Activated naive CD8-positive, alpha-beta T cell treated with anti-CD3 and anti-CD28 coated beads, Interleukin-2, amount 50 U/mL, for 16 hours (primary cell): ENCODE data around the gene CLCN3.
"Not testable (repeated sequence)": the region's sequence is repeated elsewhere in the genome, so short reads cannot be mapped to it uniquely, and the experiment has no call there.

Source experiments
- DNase-seq: peaks from one replicate; pipeline ENCODE4 v3.0.0-alpha.2; 2020; ENCODE audit warnings: low read depth, low spot score

Gene CLCN3

GRCh38 chr4:169698331-169698730 lies 78.0 kb downstream of the CLCN3 start:
- no peak for DNase-seq

- no peak for DNase-seq
These were observed 87.7 kb downstream of the CLCN3 start for GRCh38 chr4:169707958-169708643.

DNA sequence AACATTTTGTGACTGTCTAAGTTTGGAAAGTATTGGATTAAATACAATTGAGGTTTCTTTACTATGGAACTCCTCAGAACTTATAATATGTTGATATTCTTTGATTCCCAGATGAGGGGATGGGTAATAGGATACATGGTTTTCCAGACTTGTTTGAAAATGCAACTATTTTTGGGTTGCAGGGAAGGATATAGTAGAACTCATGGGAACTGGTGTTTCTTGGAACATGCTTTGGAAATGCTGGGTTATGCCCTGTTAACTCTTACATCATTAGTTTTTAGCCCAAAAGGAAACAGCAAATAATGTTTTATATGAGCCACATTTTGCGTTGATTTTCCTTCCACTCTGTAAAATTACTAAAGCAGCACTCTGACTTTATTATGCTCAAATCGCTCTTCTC lies 95.4 kb downstream of the CLCN3 start:
- no peak for DNase-seq

DNA sequence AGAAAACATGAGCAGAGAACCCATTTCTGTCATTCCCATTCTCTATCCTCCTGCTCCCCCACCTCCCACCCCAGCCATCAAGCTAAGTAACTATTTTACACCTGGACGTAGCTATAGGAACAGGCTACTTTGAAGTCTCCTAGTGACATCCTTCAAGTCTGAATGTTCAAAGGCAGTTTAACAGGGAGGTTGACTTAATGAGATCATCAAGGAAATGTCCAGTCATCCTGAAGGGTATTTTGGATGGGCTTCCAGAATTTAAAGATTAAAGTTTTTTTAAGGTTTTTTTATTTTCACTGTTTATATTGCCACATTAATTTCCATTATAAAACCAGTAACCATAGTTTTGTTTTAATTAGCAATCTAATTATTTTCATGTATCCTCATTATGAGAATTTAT lies 96.3 kb downstream of the CLCN3 start:
- no peak for DNase-seq

DNA sequence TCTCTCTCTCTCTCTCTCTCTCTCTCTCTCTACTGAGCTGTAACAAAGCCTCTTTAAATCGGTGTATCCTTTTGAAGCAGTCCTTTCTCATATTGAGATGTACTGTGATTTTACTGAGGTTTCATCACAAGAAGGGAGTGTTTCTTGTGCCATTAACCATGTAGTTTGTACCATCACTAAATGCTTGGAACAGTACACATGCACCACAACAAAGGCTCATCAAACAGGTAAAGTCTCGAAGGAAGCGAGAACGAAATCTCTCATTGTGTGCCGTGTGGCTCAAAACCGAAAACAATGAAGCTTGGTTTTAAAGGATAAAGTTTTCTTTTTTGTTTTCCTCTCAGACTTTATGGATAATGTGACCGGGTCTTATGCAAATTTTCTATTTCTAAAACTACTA lies 100.2 kb downstream of the CLCN3 start:
- DNase-seq, result no peak

DNA sequence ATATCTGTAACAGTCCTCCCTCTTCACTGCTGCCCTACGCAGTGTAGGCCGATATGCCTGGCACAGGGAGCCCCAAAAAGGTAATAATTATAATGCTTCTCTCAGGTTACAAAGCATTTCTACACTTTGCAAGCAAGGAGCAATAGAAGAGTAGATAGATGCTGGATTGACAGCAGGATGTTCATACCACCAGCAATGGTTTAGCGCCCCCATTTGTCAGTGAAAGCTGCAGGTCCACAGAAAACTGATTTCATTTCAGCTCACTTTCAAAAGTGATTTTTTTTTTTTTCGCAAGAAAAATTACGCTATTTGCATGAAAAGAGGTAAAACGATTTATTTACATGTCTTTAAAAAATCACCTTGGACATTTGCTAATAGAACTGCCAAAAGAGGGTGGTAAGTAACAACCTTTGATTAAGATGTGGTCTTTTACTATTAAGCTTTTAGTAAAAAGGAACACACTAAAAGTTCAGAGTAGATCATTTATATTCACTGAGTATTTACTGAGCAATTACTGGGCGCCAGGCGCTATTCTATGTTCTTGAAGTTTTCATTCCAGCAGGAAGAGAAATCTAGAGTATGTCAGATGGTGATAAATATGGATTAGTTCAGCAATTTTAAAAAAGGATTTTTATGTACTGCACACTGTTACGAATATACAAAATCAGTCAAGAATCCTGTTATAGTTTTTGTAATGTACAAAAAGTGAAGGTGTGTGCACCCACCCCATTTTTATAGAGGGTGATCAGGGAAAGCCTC lies 103.0 kb downstream of the CLCN3 start:
- no peak for DNase-seq

- DNase-seq, result no peak
These were observed 103.9 kb downstream of the CLCN3 start for GRCh38 chr4:169724260-169724659.

DNA sequence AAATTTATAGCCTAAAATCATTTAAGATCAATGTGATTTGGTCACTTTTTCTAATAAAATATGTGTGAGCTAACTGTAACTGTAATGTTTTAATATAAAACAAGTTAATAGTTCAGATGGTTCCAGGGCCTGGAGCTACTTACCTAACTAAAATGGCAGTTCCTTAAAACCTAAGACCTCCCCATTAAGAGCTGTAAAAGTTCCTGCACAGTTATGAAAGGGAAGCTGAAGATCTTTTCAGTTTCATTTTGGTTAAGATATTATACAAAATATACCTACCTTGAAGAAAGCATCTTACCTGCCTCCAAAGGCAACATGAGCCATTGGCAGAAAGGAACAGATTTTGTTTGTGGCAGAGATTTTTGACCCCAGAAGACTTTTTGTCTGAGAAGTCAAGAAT lies 107.2 kb downstream of the CLCN3 start:
- no peak for DNase-seq

- no peak for DNase-seq
These were observed 110.2 kb downstream of the CLCN3 start for GRCh38 chr4:169730564-169730963.

DNA sequence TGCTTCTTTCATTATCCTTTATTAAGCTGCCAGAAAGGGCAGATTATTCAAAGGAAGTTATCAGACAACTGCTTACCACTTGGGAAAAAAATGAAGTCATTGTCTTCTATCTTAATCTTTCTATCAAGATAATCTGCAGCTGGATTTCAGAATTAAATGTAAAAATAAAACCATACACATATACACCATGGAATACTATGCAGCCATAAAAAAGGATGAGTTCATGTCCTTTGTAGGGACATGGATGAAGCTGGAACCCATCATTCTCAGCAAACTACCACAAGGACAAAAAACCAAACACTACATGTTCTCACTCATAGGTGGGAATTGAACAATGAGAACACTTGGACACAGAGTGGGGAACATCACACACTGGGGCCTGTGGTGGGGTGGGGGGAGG lies 118.2 kb downstream of the CLCN3 start:
- not testable (repeated sequence) for DNase-seq

- DNase-seq, result no peak
These were observed 121.2 kb downstream of the CLCN3 start for GRCh38 chr4:169741569-169741968.

DNA sequence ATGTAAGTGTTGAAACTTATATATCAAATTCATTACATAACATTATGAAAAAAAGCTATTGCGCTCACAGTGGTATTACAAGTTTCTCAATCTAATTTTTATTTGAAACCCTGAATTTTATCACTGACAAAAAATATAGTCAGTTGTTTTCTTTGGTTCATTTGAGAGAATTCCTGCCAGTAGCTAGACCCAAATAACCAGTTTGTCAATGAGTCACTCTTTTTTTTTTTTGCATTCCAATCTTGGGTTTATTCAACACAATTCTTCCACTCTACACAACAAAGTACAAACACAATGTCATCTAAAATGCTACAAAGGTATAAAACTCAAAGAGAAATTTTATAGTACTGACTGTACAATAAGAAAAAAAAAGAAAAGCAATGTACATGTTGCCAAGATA lies 124.2 kb downstream of the CLCN3 start:
- DNase-seq, result no peak

DNA sequence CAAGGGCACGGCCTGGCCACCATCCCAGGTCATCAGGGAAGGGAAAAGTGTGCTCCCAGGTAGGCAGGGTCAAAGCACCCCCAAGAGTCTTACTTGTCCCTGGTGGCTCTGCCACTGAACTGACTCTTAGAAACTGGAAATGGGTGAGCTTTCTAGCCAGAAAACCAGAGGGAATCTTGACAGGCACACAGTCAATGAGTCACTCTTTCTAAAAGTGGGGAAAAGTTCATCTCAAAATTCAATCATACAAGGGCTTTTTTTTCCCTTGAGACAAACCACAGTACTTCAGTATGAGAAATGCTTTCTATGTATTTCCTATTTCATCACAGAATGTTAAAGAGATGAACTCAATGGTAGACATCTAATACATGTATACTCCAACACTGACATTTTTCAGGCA lies 124.9 kb downstream of the CLCN3 start:
- DNase-seq, result no peak

DNA sequence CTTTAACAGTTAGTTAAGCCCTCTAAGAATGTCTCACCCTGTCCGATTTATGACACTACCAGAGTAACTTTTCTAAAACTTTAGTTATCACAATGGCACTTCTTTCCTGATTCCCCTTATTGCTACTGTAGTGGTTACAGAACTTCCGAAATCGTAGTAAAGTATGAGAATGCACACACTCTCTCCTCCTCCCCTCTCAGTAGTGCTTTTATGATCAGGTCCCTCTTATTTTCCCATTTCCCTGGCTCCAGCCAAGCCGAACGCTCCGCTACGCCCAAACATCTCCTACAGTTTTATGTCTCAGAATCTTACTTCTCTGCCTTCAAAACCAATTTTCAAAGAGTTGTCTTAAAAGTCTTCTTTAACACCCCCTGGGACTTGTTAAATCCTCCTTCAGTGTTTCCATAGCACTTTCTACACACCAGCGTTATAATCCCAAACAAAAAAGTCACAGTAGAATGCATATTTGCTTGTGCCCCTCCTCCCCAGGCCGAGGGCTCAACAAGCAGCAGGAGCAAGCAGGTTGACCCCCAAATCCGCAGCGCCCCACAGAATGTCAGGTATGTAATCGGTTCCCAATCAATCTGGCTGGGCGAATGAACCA lies 136.7 kb downstream of the CLCN3 start:
- no peak for DNase-seq

DNA sequence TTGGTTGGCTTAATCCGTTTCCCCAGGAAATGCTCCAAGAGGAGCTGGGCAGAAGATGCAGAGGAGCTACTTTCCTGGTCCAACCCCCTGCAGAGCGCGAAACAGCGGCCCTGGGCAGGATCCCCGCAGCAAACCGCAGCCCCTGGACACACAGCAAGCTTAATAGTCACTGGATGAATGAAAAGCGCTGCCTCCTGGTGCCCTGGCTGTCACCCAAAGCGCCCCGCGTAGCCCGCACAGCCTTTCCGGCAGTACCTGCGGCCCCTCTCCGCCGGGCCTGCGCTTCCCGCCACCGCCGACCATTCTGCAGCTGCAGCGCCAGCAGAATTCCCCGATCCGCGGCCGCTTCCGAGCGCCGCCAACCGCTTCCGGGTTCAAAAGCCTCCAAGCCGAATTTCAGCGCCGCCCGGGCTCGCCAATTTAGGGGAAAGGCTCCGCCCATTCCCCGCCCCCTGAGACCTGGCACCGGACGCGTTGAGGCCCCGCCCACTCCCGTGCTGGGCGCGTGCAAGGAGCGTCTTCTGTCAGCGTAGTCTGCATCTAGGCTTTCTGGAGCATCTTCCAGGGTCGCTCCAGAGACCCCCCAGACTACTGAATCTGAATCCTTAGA lies 137.3 kb downstream of the CLCN3 start, which contains the start of gene HPF1:
TSS of gene HPF1 (minus strand) at position 370 of the 610 bp plus-strand sequence. CDS start at position 303, 67 bp downstream.
- DNase-seq, result peak; percentile 84

- no peak for DNase-seq
These were observed 138.1 kb downstream of the CLCN3 start for GRCh38 chr4:169758401-169758962.

DNA sequence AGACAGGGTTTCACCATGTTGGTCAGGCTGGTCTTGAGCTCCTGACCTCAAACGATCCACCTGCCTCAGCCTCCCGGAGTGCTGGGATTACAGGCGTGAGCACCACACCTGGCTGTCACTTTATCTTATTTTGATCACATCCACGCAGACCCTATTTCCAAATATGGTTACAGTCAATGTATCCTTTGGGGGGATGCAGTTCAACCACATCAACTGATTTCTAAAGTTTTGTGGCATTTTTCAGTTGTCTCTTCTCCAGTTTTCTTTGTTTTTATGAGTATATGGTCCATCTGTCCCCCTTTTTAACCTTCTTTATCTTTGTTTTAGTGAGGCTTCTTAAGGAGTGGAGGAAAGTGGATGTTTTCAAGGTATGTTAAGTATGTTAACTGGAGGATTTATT lies 141.5 kb downstream of the CLCN3 start:
- no peak for DNase-seq

DNA sequence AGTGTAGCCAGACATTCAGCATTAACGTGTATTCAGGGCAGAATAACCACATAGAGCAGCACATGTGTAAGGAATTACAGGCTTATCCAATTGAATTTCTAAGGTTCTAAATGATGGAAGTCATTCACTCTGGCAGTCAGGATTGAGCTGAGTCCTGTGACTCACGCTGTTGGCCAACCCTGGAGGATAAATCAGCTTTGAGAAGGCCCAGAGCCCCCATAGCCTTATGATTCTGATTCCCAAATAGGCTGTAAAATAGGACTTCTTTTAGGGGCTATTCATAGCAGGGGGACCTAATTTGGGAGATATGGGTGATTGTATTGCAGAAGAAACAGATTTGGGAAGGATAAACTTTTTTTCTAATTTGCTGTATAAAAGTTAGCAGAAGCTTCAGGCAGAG lies 145.5 kb downstream of the CLCN3 start:
- DNase-seq, result no peak

DNA sequence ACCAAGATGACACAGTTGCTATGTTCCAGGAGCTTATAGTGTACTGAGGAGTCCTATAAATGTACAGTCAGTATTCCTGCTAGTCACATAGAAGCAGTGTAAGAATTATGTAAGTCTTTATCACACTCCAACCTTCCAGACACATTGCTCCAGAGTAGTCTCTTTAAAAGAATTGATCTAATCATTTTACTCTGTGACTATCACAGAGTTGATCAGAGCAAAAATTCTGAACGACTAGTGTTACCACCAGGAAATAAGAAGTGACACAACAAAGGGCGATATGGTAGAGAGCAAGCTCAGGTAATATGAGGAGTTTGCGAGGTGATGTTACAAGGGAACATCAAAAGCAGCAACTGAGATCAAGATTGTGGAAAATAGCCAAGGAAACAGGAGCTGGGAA lies 146.4 kb downstream of the CLCN3 start:
- DNase-seq, result no peak

GRCh38 chr4:169768385-169768784 lies 148.0 kb downstream of the CLCN3 start:
- DNase-seq, result no peak

- no peak for DNase-seq
These were observed 150.0 kb downstream of the CLCN3 start for GRCh38 chr4:169770416-169770815.

GRCh38 chr4:169771556-169772080 lies 151.2 kb downstream of the CLCN3 start:
- not testable (repeated sequence) for DNase-seq
